Neuronal stem cell (in vitro differentiated cells): ENCODE results near the gene ANO3. TPM values are rescaled to one million over a fixed set of nuclear protein-coding genes. Genes with fewer than 3 reads are reported as not detected.

Experiments used
- DNase-seq: peaks from one replicate; pipeline ENCODE4 v3.0.0-alpha.2; 2013; ENCODE audit warnings: low spot score
- H2AFZ ChIP-seq: one replicate; pipeline ENCODE4 v1.6.1; 2013; ENCODE audit warnings: mild to moderate bottlenecking, low read length, inconsistent platforms
- H2AK5ac ChIP-seq: 2 replicates; pipeline ENCODE4 v1.6.1; 2013; ENCODE audit warnings: low read depth, mild to moderate bottlenecking, inconsistent platforms, low read length, moderate library complexity, mixed read lengths
- H2BK120ac ChIP-seq: 2 replicates; pipeline ENCODE4 v1.6.1; 2013; ENCODE audit warnings: low read depth, mild to moderate bottlenecking, inconsistent platforms, low read length, moderate library complexity, mixed read lengths
- H2BK12ac ChIP-seq: one replicate; pipeline ENCODE4 v1.6.1; 2013; ENCODE audit warnings: low read length, inconsistent platforms
- H2BK15ac ChIP-seq: 2 replicates; pipeline ENCODE4 v1.6.1; 2013; ENCODE audit warnings: mild to moderate bottlenecking, low read length, inconsistent platforms, mixed read lengths
- H2BK5ac ChIP-seq: one replicate; pipeline ENCODE4 v1.6.1; 2013; ENCODE audit warnings: inconsistent platforms, mild to moderate bottlenecking, low read length, moderate library complexity
- H3K14ac ChIP-seq: one replicate; pipeline ENCODE4 v1.6.1; 2013; ENCODE audit warnings: low read length, inconsistent platforms
- H3K18ac ChIP-seq: 2 replicates; pipeline ENCODE4 v1.6.1; 2013; ENCODE audit warnings: low read length, inconsistent platforms
- H3K23ac ChIP-seq: 2 replicates; pipeline ENCODE4 v1.6.1; 2013; ENCODE audit warnings: low read depth, mild to moderate bottlenecking, mixed read lengths, low read length, inconsistent platforms; ENCODE audit not compliant: poor library complexity
- H3K27ac ChIP-seq: replicated peaks from 3 replicates; pipeline ENCODE4 v1.5.1; 2013; ENCODE audit warnings: low read length, inconsistent platforms
- H3K27me3 ChIP-seq, 3 experiments: 2 replicates each; pipeline ENCODE4 v1.6.1; 2013; ENCODE audit warnings: low read length in 3 of 3, mild to moderate bottlenecking in 2 of 3, inconsistent platforms in 1 of 3, low read depth in 1 of 3, mixed read lengths in 1 of 3, moderate library complexity in 1 of 3; ENCODE audit not compliant: control insufficient read depth in 3 of 3, insufficient read depth in 3 of 3
- H3K36me3 ChIP-seq, 2 donors: replicated peaks in 1 of 2; 2 replicates each; pipeline ENCODE4 v1.6.1; 2013; ENCODE audit warnings: low read length in 2 of 2; ENCODE audit not compliant: control insufficient read depth in 2 of 2, insufficient read depth in 2 of 2
- H3K4ac ChIP-seq: 2 replicates; pipeline ENCODE4 v1.6.1; 2013; ENCODE audit warnings: inconsistent platforms, mild to moderate bottlenecking, low read length, moderate library complexity
- H3K4me1 ChIP-seq, 2 donors: 1 replicate in 1 of 2; 2 replicates in 1 of 2; pipeline ENCODE4 v1.6.1; 2013; ENCODE audit warnings: low read length in 2 of 2, low read depth in 1 of 2; ENCODE audit not compliant: control insufficient read depth in 2 of 2, insufficient read depth in 1 of 2
- H3K4me2 ChIP-seq: one replicate; pipeline ENCODE4 v1.6.1; 2013; ENCODE audit warnings: mild to moderate bottlenecking, low read length, inconsistent platforms; ENCODE audit not compliant: insufficient read depth, poor library complexity, severe bottlenecking
- H3K4me3 ChIP-seq, 2 donors: 2 replicates each; pipeline ENCODE4 v1.5.1; 2013; ENCODE audit warnings: low read length in 2 of 2, mild to moderate bottlenecking in 2 of 2, inconsistent platforms in 1 of 2, moderate library complexity in 1 of 2
- H3K79me1 ChIP-seq: one replicate; pipeline ENCODE4 v1.6.1; 2013; ENCODE audit warnings: low read depth, mild to moderate bottlenecking, inconsistent platforms, low read length, moderate library complexity
- H3K9ac ChIP-seq: one replicate; pipeline ENCODE4 v1.6.1; 2013; ENCODE audit warnings: mild to moderate bottlenecking, low read depth, low read length, inconsistent platforms; ENCODE audit not compliant: poor library complexity
- H3K9me3 ChIP-seq, 2 donors: replicated peaks in 1 of 2; 2 replicates each; pipeline versions ENCODE3 to v1.6.1; 2013; ENCODE audit warnings: low read length in 2 of 2, mild to moderate bottlenecking in 2 of 2, inconsistent platforms in 1 of 2, low read depth in 1 of 2, mixed read lengths in 1 of 2, moderate library complexity in 1 of 2; ENCODE audit not compliant: control insufficient read depth in 2 of 2, insufficient read depth in 1 of 2
- H4K8ac ChIP-seq: one replicate; pipeline ENCODE4 v1.6.1; 2013; ENCODE audit warnings: low read depth, mild to moderate bottlenecking, inconsistent platforms, low read length, moderate library complexity
- H4K91ac ChIP-seq: one replicate; pipeline ENCODE4 v1.6.1; 2013; ENCODE audit warnings: low read length, low read depth, mild to moderate bottlenecking, inconsistent platforms; ENCODE audit not compliant: poor library complexity
- WGBS, 2 donors: extraction: QIAGEN DNeasy Blood & Tissue Kit; methylation state at CpG; one replicate each; pipeline ENCODE4 v1.1.7; 2013; ENCODE audit warnings: missing lambda C conversion rate in 2 of 2, mixed read lengths in 1 of 2; ENCODE audit not compliant: insufficient read length in 2 of 2, insufficient replicate concordance in 1 of 2; ENCODE audit errors: extremely low coverage in 2 of 2; 5-methylcytosine and 5-hydroxymethylcytosine counted together
- polyA plus RNA-seq, 2 experiments: library from polyadenylated mRNA; stranded (reverse); fragments of 200-250 nt; gene quantifications; one replicate each; pipeline ENCODE4 v1.2.3, GENCODE V29; 2013

ANO3 gene
- 0.38 TPM for polyA plus RNA-seq (2013, experiment 1 of 2)
- polyA plus RNA-seq (2013, experiment 2 of 2), result 0.36 TPM

GRCh38 chr11:26331911-26332571 lies at the start of gene ANO3:
ANO3 (plus strand) TSS chr11:26332130; CDS start chr11:26332276, 146 bp downstream.
- H3K27ac ChIP-seq, result peak within 1 kb of the TSS; percentile 78
- no peaks in the 10 kb centered on the region for H3K27me3 ChIP-seq
- H3K23ac ChIP-seq, result no peak within 1 kb of the TSS
- H2BK15ac ChIP-seq, result no peak within 1 kb of the TSS
- peaks cover 8 to 36% of the 10 kb centered on the region in 2 donors for H3K4me1 ChIP-seq
- H3K4me2 ChIP-seq, result peak within 1 kb of the TSS; percentile 38
- no peak within 1 kb of the TSS for H4K8ac ChIP-seq
- no peaks in the 10 kb centered on the region for H3K9me3 ChIP-seq
- H3K4ac ChIP-seq, result no peak within 1 kb of the TSS
- no peaks in the 10 kb centered on the region for H3K36me3 ChIP-seq
- H3K14ac ChIP-seq, result no peak within 1 kb of the TSS
- H3K9ac ChIP-seq, result no peak within 1 kb of the TSS
- no CpG with 5 or more reads among the region's 36 CpGs for WGBS, 2 donors
- H2AFZ ChIP-seq, result peak within 1 kb of the TSS; percentile 73
- no peak within 1 kb of the TSS for H2AK5ac ChIP-seq
- H2BK12ac ChIP-seq, result no peak within 1 kb of the TSS
- H3K18ac ChIP-seq, result peak within 1 kb of the TSS; percentile 35
- H2BK5ac ChIP-seq, result no peak within 1 kb of the TSS
- peak within 1 kb of the TSS in 1 of 2 donors; percentile 44 for H3K4me3 ChIP-seq
- peak; percentile 91 for DNase-seq
- H4K91ac ChIP-seq, result no peak within 1 kb of the TSS
- H3K79me1 ChIP-seq, result no peaks in the 10 kb centered on the region
- no peak within 1 kb of the TSS for H2BK120ac ChIP-seq

GRCh38 chr11:26283852-26284408 lies 48.0 kb upstream of the ANO3 start:
- Histone ChIP-seq H3K4me2 (no peak overlapping the region), H3K4me3 (no peak overlapping the region), H3K27me3 (no peaks in the 10 kb centered on the region), H2BK120ac (no peak overlapping the region), H3K36me3 (no peaks in the 10 kb centered on the region), H3K27ac (no peak overlapping the region), H3K4ac (no peak overlapping the region), H3K14ac (no peak overlapping the region), H2AFZ (no peak overlapping the region), H2BK15ac (no peak overlapping the region), H2BK12ac (no peak overlapping the region), H2BK5ac (no peak overlapping the region), H4K91ac (no peak overlapping the region), H3K79me1 (no peaks in the 10 kb centered on the region), H3K9ac (no peak overlapping the region), H2AK5ac (no peak overlapping the region), H4K8ac (no peak overlapping the region), H3K9me3 (no peaks in the 10 kb centered on the region), H3K4me1 (peaks cover 2 to 5% of the 10 kb centered on the region in 2 donors), H3K23ac (no peak overlapping the region), H3K18ac (no peak overlapping the region)
- DNase-seq, result no peak
- no CpG with 5 or more reads among the region's 6 CpGs for WGBS, 2 donors

- Histone ChIP-seq H2BK15ac (no peak overlapping the region), H3K79me1 (no peaks in the 10 kb centered on the region), H3K18ac (no peak overlapping the region), H3K27ac (no peak overlapping the region), H3K36me3 (no peaks in the 10 kb centered on the region), H3K23ac (no peak overlapping the region), H2BK12ac (no peak overlapping the region), H3K9ac (no peak overlapping the region), H3K4me3 (no peak overlapping the region), H3K4ac (no peak overlapping the region), H4K8ac (no peak overlapping the region), H2AK5ac (no peak overlapping the region), H2BK120ac (no peak overlapping the region), H3K14ac (no peak overlapping the region), H2AFZ (no peak overlapping the region), H2BK5ac (no peak overlapping the region), H4K91ac (no peak overlapping the region), H3K4me2 (no peak overlapping the region), H3K9me3 (no peaks in the 10 kb centered on the region), H3K4me1 (peaks cover 2 to 5% of the 10 kb centered on the region in 2 donors), H3K27me3 (no peaks in the 10 kb centered on the region)
- no peak for DNase-seq
- no CpG with 5 or more reads among the region's 3 CpGs for WGBS, 2 donors
These were observed 46.3 kb upstream of the ANO3 start for GRCh38 chr11:26285608-26286007.

- Histone ChIP-seq H3K36me3 (no peaks in the 10 kb centered on the region), H3K18ac (no peak overlapping the region), H4K91ac (no peak overlapping the region), H3K9ac (no peak overlapping the region), H3K9me3 (no peaks in the 10 kb centered on the region), H2AK5ac (no peak overlapping the region), H2BK15ac (no peak overlapping the region), H3K4me2 (no peak overlapping the region), H2AFZ (peak overlapping the region; percentile 85), H2BK12ac (no peak overlapping the region), H3K4ac (no peak overlapping the region), H3K14ac (no peak overlapping the region), H3K4me1 (peaks cover 2 to 5% of the 10 kb centered on the region in 2 donors), H3K27ac (no peak overlapping the region), H4K8ac (no peak overlapping the region), H3K4me3 (no peak overlapping the region), H2BK120ac (no peak overlapping the region), H3K79me1 (no peaks in the 10 kb centered on the region), H3K27me3 (no peaks in the 10 kb centered on the region), H2BK5ac (no peak overlapping the region), H3K23ac (no peak overlapping the region)
- DNase-seq, result peak; percentile 63
- WGBS, 2 donors, result no CpG with 5 or more reads among the region's 5 CpGs
These were observed 45.4 kb upstream of the ANO3 start for GRCh38 chr11:26286472-26287066.
